GM18519 (cell line): ENCODE measurements around the gene PEX14.
"Not testable (repeated sequence)": the region's sequence is repeated elsewhere in the genome, so short reads cannot be mapped to it uniquely, and the experiment has no call there.

Experiments used
- ATAC-seq: cut with Tn5 transposase; IDR thresholded peaks from one replicate; pipeline ENCODE4 v1.9.1; 2021; ENCODE audit warnings: mild to moderate bottlenecking, moderate library complexity; ENCODE audit not compliant: unreplicated experiment, low FRiP score

The PEX14 gene

GRCh38 chr1:10494418-10494753 lies 19.6 kb downstream of the PEX14 start:
- ATAC-seq, result no peak

GRCh38 chr1:10494754-10495474 lies 20.2 kb downstream of the PEX14 start:
- peak; percentile 72 for ATAC-seq

GRCh38 chr1:10495475-10495817 lies 20.7 kb downstream of the PEX14 start:
- ATAC-seq, result no peak

- ATAC-seq, result no peak
These were observed 21.2 kb downstream of the PEX14 start for GRCh38 chr1:10495952-10496351.

- ATAC-seq, result no peak
These were observed 22.4 kb downstream of the PEX14 start for GRCh38 chr1:10497109-10497508.

- no peak for ATAC-seq
These were observed 23.5 kb downstream of the PEX14 start for GRCh38 chr1:10498231-10498630.

GRCh38 chr1:10502206-10502605 lies 27.5 kb downstream of the PEX14 start:
- ATAC-seq, result no peak

GRCh38 chr1:10504249-10504648 lies 29.5 kb downstream of the PEX14 start:
- no peak for ATAC-seq

- not testable (repeated sequence) for ATAC-seq
These were observed 31.4 kb downstream of the PEX14 start for GRCh38 chr1:10506046-10506676.

GRCh38 chr1:10506677-10507047 lies 31.9 kb downstream of the PEX14 start:
- no peak for ATAC-seq

- ATAC-seq, result no peak
These were observed 32.5 kb downstream of the PEX14 start for GRCh38 chr1:10507111-10507879.

- no peak for ATAC-seq
These were observed 33.8 kb downstream of the PEX14 start for GRCh38 chr1:10508511-10508951.

- ATAC-seq, result no peak
These were observed 35.2 kb downstream of the PEX14 start for GRCh38 chr1:10509809-10510509.

- ATAC-seq, result peak; percentile 65
These were observed 36.1 kb downstream of the PEX14 start for GRCh38 chr1:10510520-10511493.

GRCh38 chr1:10511494-10511885 lies 36.7 kb downstream of the PEX14 start:
- ATAC-seq, result no peak

- ATAC-seq, result no peak
These were observed 38.4 kb downstream of the PEX14 start for GRCh38 chr1:10513199-10513598.

- ATAC-seq, result no peak
These were observed 39.9 kb downstream of the PEX14 start for GRCh38 chr1:10514490-10515235.

GRCh38 chr1:10515301-10515975 lies 40.7 kb downstream of the PEX14 start:
- no peak for ATAC-seq
